SK-N-MC (cell line): ENCODE data around the gene MAP3K5.
A peak's percentile ranks its signal among the peaks of the same experiment; 100 is the strongest.

Source experiments
- EZH2 ChIP-seq: fragments of 200-600 bp; sonication (generic); IDR thresholded peaks from one replicate; pipeline ENCODE4 v1.6.1; 2017; ENCODE audit warnings: antibody characterized with exemption
- POLR2AphosphoS5 ChIP-seq: IDR thresholded peaks from 2 replicates; pipeline ENCODE4 v1.6.1; 2012; ENCODE audit warnings: mild to moderate bottlenecking, low read depth, low read length, borderline replicate concordance

DNA sequence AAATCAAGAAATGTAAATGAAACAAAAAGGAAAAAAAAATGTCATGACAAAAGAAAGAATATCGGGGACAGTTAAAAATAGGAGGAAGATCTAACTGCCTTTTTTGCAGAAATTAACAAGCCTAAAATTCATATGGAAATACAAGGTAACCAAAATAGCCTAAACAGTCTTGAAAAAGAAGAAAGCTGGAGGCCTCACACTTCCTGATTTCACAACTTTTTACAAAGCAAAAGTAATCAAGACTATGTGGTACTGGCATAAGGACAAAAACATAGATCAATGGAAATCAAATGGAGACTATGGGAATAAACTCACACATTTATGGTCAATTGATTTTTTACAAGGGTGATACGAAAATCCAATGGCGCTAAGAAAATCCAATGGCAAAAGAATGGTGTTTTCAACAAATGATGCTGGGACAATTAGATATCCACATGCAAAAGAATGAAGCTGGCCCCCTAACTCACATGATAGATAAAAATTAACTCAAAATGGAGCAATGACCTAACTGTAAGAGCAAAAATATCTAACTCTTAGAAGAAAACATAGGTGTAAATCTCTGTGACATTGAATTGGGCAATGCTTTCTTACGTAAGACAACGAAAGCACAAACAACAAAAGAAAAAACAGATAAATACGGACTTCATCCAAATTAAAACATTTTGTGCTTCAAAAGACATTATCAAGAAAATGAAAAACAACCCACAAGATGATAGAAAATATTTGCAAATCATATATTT lies 24.5 kb downstream of the MAP3K5 start:
- no peak for TF ChIP-seq EZH2
- TF ChIP-seq POLR2AphosphoS5: 0 out of 2 replicates have a peak, but pooled peaks have one; percentile 36
